GM12878 (cell line): ENCODE measurements around the gene KCNMB4. TPM values are rescaled to one million over a fixed set of nuclear protein-coding genes. Genes with fewer than 3 reads are reported as not detected.

Experiments used
- ATAC-seq: fragments of 200-7000 bp; cut with Tn5 transposase; 3 replicates; pipeline ENCODE4 v1.9.1; 2020; ENCODE audit warnings: mild to moderate bottlenecking, moderate library complexity
- BruUV-seq: library from RNA; stranded (reverse); fragments of 400-500 nt; replicated peaks from 2 replicates; lab custom pipeline; 2021; lab: Mats Ljungman, UMichigan
- CTCF ChIA-PET: fragments of 300-600 bp; sonication (Branson Sonifier 250); formaldehyde crosslinking; extraction: SDS; loops from one replicate; lab custom pipeline; 2021; ENCODE audit warnings: inconsistent platforms; lab: Yijun Ruan, JAX
- POLR2A ChIA-PET: fragments of 350-600 bp; formaldehyde crosslinking; extraction: SDS; loops from one replicate; lab custom pipeline; 2021; ENCODE audit warnings: inconsistent platforms; lab: Charles Lee
- RAD21 ChIA-PET: fragments of 300-600 bp; sonication (Branson Sonifier 250); formaldehyde crosslinking; loops from one replicate; lab custom pipeline; 2023; ENCODE audit warnings: antibody characterized with exemption; ENCODE audit not compliant: unreplicated experiment; lab: Charles Lee
- SMC1A ChIA-PET: fragments of 300-600 bp; sonication (Branson Sonifier 250); formaldehyde crosslinking; loops from one replicate; lab custom pipeline; 2023; ENCODE audit not compliant: unreplicated experiment, uncharacterized antibody; lab: Charles Lee
- DNase-seq: peaks from one replicate; pipeline ENCODE4 v3.0.0-alpha.2; 2011; ENCODE audit warnings: low read depth, low spot score
- FAIRE-seq: peaks from 3 replicates; lab custom pipeline; 2011; peaks lifted over from hg19 to GRCh38; lab: Jason Lieb, UNC
- H2AFZ ChIP-seq: 2 replicates; pipeline ENCODE4 v1.6.0; 2011; ENCODE audit warnings: low read depth, low read length, control low read depth; ENCODE audit not compliant: control insufficient read depth
- H3K27ac ChIP-seq: 2 replicates; pipeline ENCODE4 v1.5.1; 2011; ENCODE audit warnings: control low read depth; ENCODE audit not compliant: control insufficient read depth, insufficient read depth
- H3K27me3 ChIP-seq, 2 experiments: replicated peaks in 1 of 2; 2 replicates each; pipeline versions ENCODE4 v1.6.0 to v1.6.1; 2011; ENCODE audit warnings: low read length in 1 of 2; ENCODE audit not compliant: control insufficient read depth in 2 of 2, insufficient read depth in 2 of 2
- H3K36me3 ChIP-seq, 2 experiments: 2 replicates each; pipeline ENCODE4 v1.5.1; 2011; ENCODE audit warnings: low read length in 1 of 2; ENCODE audit not compliant: control insufficient read depth in 2 of 2, insufficient read depth in 2 of 2
- H3K4me1 ChIP-seq: 2 replicates; pipeline ENCODE4 v1.6.1; 2011; ENCODE audit warnings: mild to moderate bottlenecking, low read length, moderate library complexity, mixed read lengths; ENCODE audit not compliant: control insufficient read depth, insufficient read depth
- H3K4me2 ChIP-seq: 2 replicates; pipeline ENCODE4 v1.6.0; 2011; ENCODE audit warnings: control low read depth; ENCODE audit not compliant: control insufficient read depth, insufficient read depth
- H3K4me3 ChIP-seq: fragments of 200-600 bp; sonication (generic); 2 replicates; pipeline ENCODE4 v1.5.1; 2016
- H3K79me2 ChIP-seq: 2 replicates; pipeline ENCODE4 v1.6.0; 2011; ENCODE audit warnings: low read length; ENCODE audit not compliant: control insufficient read depth, insufficient read depth
- H3K9ac ChIP-seq: 2 replicates; pipeline ENCODE4 v1.8.0; 2011; ENCODE audit warnings: low read length, control low read depth, mixed read lengths; ENCODE audit not compliant: control insufficient read depth, insufficient read depth
- H3K9me3 ChIP-seq: replicated peaks from 3 replicates; pipeline ENCODE4 v1.5.1; 2011; ENCODE audit warnings: mild to moderate bottlenecking, low read length; ENCODE audit not compliant: control insufficient read depth, insufficient read depth
- H4K20me1 ChIP-seq: 2 replicates; pipeline ENCODE4 v1.6.0; 2011; ENCODE audit not compliant: control insufficient read depth, insufficient read depth
- ATF7 ChIP-seq: fragments of 450-650 bp; IDR thresholded peaks from 2 replicates; pipeline ENCODE4 v1.6.1; 2016; ENCODE audit warnings: low read depth, mild to moderate bottlenecking
- CUX1 ChIP-seq: IDR thresholded peaks from 2 replicates; pipeline ENCODE4 v1.6.1; 2012; ENCODE audit warnings: improper control_type of control experiment, low read depth, low read length; ENCODE audit not compliant: insufficient replicate concordance
- FOXK2 ChIP-seq: fragments of 450-650 bp; IDR thresholded peaks from 2 replicates; pipeline ENCODE4 v1.6.1; 2017; ENCODE audit warnings: mild to moderate bottlenecking, moderate library complexity
- MAX ChIP-seq: IDR thresholded peaks from 2 replicates; pipeline ENCODE4 v1.6.1; 2012; ENCODE audit warnings: low read depth, low read length, improper control_type of control experiment
- MXI1 ChIP-seq: fragments of 150-350 bp; IDR thresholded peaks from 2 replicates; pipeline ENCODE4 v1.6.1; 2011; ENCODE audit warnings: low read depth, mild to moderate bottlenecking, inconsistent platforms, low read length, improper control_type of control experiment
- MYB ChIP-seq: fragments of 150-350 bp; IDR thresholded peaks from 2 replicates; pipeline ENCODE4 v1.6.1; 2014; ENCODE audit warnings: mild to moderate bottlenecking, low read depth, low read length, borderline replicate concordance
- SPI1 ChIP-seq: IDR thresholded peaks from 2 replicates; pipeline ENCODE4 v1.6.1; 2011; ENCODE audit warnings: low read depth, mild to moderate bottlenecking, low read length, moderate library complexity, borderline replicate concordance; ENCODE audit not compliant: insufficient read depth
- STAT3 ChIP-seq: IDR thresholded peaks from 2 replicates; pipeline ENCODE4 v1.6.1; 2011; ENCODE audit warnings: low read depth, low read length, improper control_type of control experiment
- TCF7 ChIP-seq: IDR thresholded peaks from 2 replicates; pipeline ENCODE4 v1.6.1; 2014; ENCODE audit warnings: antibody characterized with exemption, borderline replicate concordance
- USF2 ChIP-seq: IDR thresholded peaks from 2 replicates; pipeline ENCODE4 v1.6.1; 2011; ENCODE audit warnings: low read depth, low read length, improper control_type of control experiment, borderline replicate concordance
- ZBTB11 ChIP-seq: fragments of 450-650 bp; formaldehyde crosslinking; IDR thresholded peaks from 2 replicates; pipeline ENCODE4 v1.5.0; 2022; ENCODE audit warnings: mild to moderate bottlenecking, missing genetic modification characterization
- WGBS: methylation state at CpG from one replicate; pipeline ENCODE4 v1.1.6; 2016; ENCODE audit warnings: low lambda C conversion rate; ENCODE audit not compliant: insufficient replicate concordance, insufficient coverage; ENCODE audit errors: missing lambda C conversion rate; 5-methylcytosine and 5-hydroxymethylcytosine counted together
- in situ Hi-C: fragments of 300-500 bp; cut with MboI; formaldehyde crosslinking; loops from 9 replicates; pipeline ENCODE4 v1.14.3; 2018; ENCODE audit warnings: mixed read lengths
- intact Hi-C: fragments of 100-400 bp; cut with micrococcal nuclease; formaldehyde crosslinking; loops from one replicate; pipeline ENCODE4 v1.14.2; 2022; ENCODE audit not compliant: unreplicated experiment
- polyA plus RNA-seq, 11 experiments: library from polyadenylated mRNA; depleted of rRNA in 4 of 11; unstranded in 6 of 11; stranded (reverse) in 5 of 11; fragments of >200 nt; fragmentation: Nextera tagmentation in 4 of 11; fragmentation: Illumina TruSeq in 1 of 11; extraction: Ambion mirVana in 4 of 11; extraction: Trizol in 1 of 11; gene quantifications; 1 replicate in 1 of 11; 2 replicates in 10 of 11; pipeline versions ENCODE4 v1.2.1 to v1.2.3, GENCODE V29; 2011 to 2016; ENCODE audit warnings: inconsistent platforms in 2 of 11, missing spikeins in 2 of 11, low read depth in 1 of 11
- total RNA-seq, 4 experiments: library from RNA; depleted of rRNA in 3 of 4; stranded (reverse); fragments of >200 nt in 3 of 4; fragmentation: Illumina TruSeq in 1 of 4; extraction: Trizol in 1 of 4; gene quantifications; 2 replicates each; pipeline versions ENCODE4 v1.2.1 to v1.2.3, GENCODE V29; 2013 to 2021

The KCNMB4 gene
- total and polyA plus RNA-seq, 10 of the 15 experiments (the other 5 are each of a cell fraction or from before 2014, with no cell fraction given): 0.06 to 0.37 (median 0.16) TPM; not detected in 2

- ChIA-PET POLR2A (no interaction called here), CTCF (no interaction called here), SMC1A (interaction anchor here (1.2 kb wide), 1 partner anchor 226 kb away, joined by 3 read pairs; no protein-coding TSS in a partner anchor), RAD21 (no interaction called here)
- H3K4me1 ChIP-seq: no peaks in the 10 kb centered on the region
- peaks cover 0 to 13% of the 10 kb centered on the region in 2 experiments; a peak in 1 of 4 replicates for H3K36me3 ChIP-seq
- in situ Hi-C loops: no loop called here
- intact Hi-C loops: no loop called here
- no peak overlapping the region for H3K4me2 ChIP-seq
- H3K27ac ChIP-seq: no peak overlapping the region
- 95% methylated on average over 2 of the region's 2 CpGs for WGBS
- no peak overlapping the region for H2AFZ ChIP-seq
- BruUV-seq: no TSS peak
- H3K9ac ChIP-seq: no peak overlapping the region
- FAIRE-seq (no peak), ATAC-seq (no peak), DNase-seq (no peak)
- H3K79me2 ChIP-seq: no peaks in the 10 kb centered on the region
- no peaks in the 10 kb centered on the region for H4K20me1 ChIP-seq
- no peaks in the 10 kb centered on the region for H3K27me3 ChIP-seq
- H3K9me3 ChIP-seq: no peaks in the 10 kb centered on the region
- H3K4me3 ChIP-seq: no peak overlapping the region
- TF ChIP-seq STAT3 (no peak), MAX (no peak), TCF7 (no peak), ATF7 (no peak), USF2 (no peak), MYB (no peak), ZBTB11 (no peak), SPI1 (no peak), MXI1 (no peak), CUX1 (no peak), FOXK2 (no peak)
Observed at GRCh38 chr12:70351076-70351475, 15.0 kb upstream of the KCNMB4 start.
